Spinal cord (tissue), 10 donors: ENCODE data around the gene UQCRC1. TPM values are rescaled to one million over a fixed set of nuclear protein-coding genes. Genes with fewer than 3 reads are reported as not detected.

Experiments used
- DNase-seq, 6 donors: peaks; one replicate each; pipeline versions ENCODE4 v3.0.0 to v3.0.0-alpha.2; 2013 to 2015; ENCODE audit warnings: low spot score in 6 of 6, low read depth in 4 of 6
- H3K27ac ChIP-seq: one replicate; pipeline ENCODE4 v1.5.1; 2013; ENCODE audit warnings: low read depth, low read length, control low read depth
- H3K27me3 ChIP-seq: one replicate; pipeline ENCODE4 v1.6.1; 2013; ENCODE audit warnings: low read length; ENCODE audit not compliant: control insufficient read depth, insufficient read depth
- H3K36me3 ChIP-seq: one replicate; pipeline ENCODE4 v1.6.1; 2013; ENCODE audit warnings: low read length; ENCODE audit not compliant: control insufficient read depth, insufficient read depth
- H3K4me1 ChIP-seq: one replicate; pipeline ENCODE4 v1.6.1; 2013; ENCODE audit warnings: low read length; ENCODE audit not compliant: control insufficient read depth, insufficient read depth
- H3K4me3 ChIP-seq: one replicate; pipeline ENCODE4 v1.5.1; 2013; ENCODE audit warnings: low read depth, low read length, control low read depth
- H3K9me3 ChIP-seq: one replicate; pipeline ENCODE4 v1.6.1; 2013; ENCODE audit warnings: low read length; ENCODE audit not compliant: control insufficient read depth, insufficient read depth
- WGBS: methylation state at CpG from one replicate; pipeline ENCODE4 v1.1.5; 2013; ENCODE audit warnings: missing lambda C conversion rate; ENCODE audit not compliant: insufficient coverage; 5-methylcytosine and 5-hydroxymethylcytosine counted together
- polyA plus RNA-seq, 2 donors: library from polyadenylated mRNA; unstranded; fragments of 120-200 nt; gene quantifications; one replicate each; pipeline ENCODE4 v1.2.1, GENCODE V29; 2013; ENCODE audit not compliant: insufficient read length in 2 of 2
- total RNA-seq, 2 donors: library from RNA; depleted of rRNA in 1 of 2; stranded (reverse); fragments of 120-200 nt in 1 of 2; fragments of >200 nt in 1 of 2; gene quantifications; one replicate each; pipeline versions ENCODE4 v1.2.3 to v1.2.4, GENCODE V29; 2013 to 2014
- donor health status: healthy.

Gene UQCRC1
- total and polyA plus RNA-seq, 4 donors, result 147 to 286 (median 227) TPM

- H3K4me3 ChIP-seq, result no peak overlapping the region
- peaks cover 35% of the 10 kb centered on the region for H3K36me3 ChIP-seq
- 88% methylated on average over 20 of the region's 20 CpGs for WGBS
- H3K4me1 ChIP-seq, result peaks cover 37% of the 10 kb centered on the region
- no peak overlapping the region for H3K27ac ChIP-seq
- DNase-seq, result no peak
- H3K27me3 ChIP-seq, result no peaks in the 10 kb centered on the region
- no peaks in the 10 kb centered on the region for H3K9me3 ChIP-seq
Measured at GRCh38 chr3:48562367-48563095, 46.9 kb downstream of the UQCRC1 start.

DNA sequence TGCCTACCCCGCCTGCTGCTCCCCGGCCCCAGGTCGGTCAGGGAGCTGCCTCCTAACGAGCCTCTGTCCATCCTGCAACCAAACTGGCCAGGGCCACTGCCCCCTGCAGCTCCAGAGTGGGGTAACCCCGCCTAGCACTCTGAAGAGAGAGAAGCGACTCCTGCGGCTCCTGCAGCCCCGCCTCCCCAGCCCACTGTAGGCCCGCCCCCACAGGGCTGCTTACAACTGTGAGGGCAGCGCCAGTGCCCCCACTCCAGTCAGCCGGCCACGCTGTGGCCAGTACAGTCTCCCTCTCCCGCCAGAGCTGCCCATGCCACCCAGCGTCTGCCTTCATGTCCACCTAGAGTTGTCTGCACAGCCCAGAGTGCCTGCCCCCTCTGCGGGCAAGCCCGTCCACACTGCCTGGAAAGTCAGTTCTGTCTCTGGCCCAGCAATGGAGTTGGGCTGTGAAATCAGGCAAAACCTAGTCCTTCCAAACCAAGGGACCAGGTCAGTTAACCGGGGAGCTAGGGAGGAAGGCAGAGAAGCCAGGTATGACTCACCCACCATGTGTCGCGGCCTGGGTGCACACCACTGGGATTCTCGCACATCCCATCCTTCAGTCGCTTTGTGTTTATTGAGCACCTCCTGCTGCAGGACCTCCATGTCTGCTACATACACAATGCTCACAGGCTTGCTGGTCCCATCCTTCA, 48.3 kb downstream of the UQCRC1 start:
- H3K27me3 ChIP-seq, result no peaks in the 10 kb centered on the region
- H3K4me1 ChIP-seq, result peaks cover 46% of the 10 kb centered on the region
- peak overlapping the region; percentile 24 for H3K4me3 ChIP-seq
- no peaks in the 10 kb centered on the region for H3K9me3 ChIP-seq
- WGBS, result 39% methylated on average over 20 of the region's 21 CpGs
- DNase-seq, result peak in 1 of 6 donors; percentile 46
- peak overlapping the region; percentile 42 for H3K27ac ChIP-seq
- peaks cover 22% of the 10 kb centered on the region for H3K36me3 ChIP-seq

- H3K27ac ChIP-seq, result peak overlapping the region; percentile 25
- no peaks in the 10 kb centered on the region for H3K9me3 ChIP-seq
- no peak for DNase-seq
- no peaks in the 10 kb centered on the region for H3K27me3 ChIP-seq
- 26% methylated on average over 5 of the region's 5 CpGs for WGBS
- peak overlapping the region; percentile 24 for H3K4me3 ChIP-seq
- peaks cover 21% of the 10 kb centered on the region for H3K36me3 ChIP-seq
- H3K4me1 ChIP-seq, result peaks cover 51% of the 10 kb centered on the region
Measured at GRCh38 chr3:48560648-48561018, 48.8 kb downstream of the UQCRC1 start.

- no peak for DNase-seq
- Histone ChIP-seq H3K4me3 (no peak overlapping the region), H3K36me3 (peaks cover 10% of the 10 kb centered on the region), H3K27ac (no peak overlapping the region), H3K9me3 (no peaks in the 10 kb centered on the region), H3K4me1 (peaks cover 49% of the 10 kb centered on the region), H3K27me3 (no peaks in the 10 kb centered on the region)
- WGBS, result 90% methylated on average over 5 of the region's 6 CpGs
Measured at GRCh38 chr3:48558493-48559134, 50.8 kb downstream of the UQCRC1 start.

DNA sequence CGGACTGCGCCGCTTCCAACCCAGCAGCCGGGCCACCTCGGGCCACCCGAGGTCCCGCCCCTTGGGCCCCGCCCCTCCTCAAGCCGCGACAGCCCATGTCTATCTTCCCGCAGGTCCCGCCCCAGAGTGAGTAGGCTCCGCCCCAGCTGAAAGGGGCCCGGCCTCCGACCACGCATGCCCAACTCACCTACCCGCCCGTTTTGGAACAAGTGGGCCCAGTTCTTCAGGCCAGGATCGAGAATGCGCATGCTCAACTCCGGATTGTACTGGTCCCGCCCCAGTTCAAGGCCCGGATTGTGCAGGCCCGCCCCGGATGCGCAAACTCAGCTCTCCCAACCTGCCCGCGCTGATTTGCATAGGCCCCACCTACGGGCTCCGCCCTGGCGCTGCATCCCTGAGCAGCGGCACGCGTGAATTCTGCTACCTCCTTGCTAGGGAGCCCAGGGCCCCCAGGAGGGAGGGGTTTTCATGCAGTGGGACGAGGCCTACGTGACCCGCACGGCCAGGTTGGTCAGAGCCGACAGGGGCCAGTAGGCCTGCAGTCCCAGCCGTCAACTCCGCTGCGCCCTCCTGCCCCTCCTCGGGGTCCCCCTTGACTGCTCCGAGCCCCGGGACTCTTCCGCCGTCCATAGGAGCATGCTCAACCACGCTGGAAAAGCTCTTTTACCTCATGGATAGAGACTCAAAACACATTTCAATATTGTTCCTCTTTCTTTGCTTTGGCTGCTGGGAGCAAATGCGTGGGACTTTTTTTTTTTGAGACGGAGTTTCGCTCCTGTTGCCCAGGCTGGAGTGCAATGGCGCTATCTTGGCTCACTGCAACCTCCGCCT, 52.4 kb downstream of the UQCRC1 start, which contains the start of gene PFKFB4:
PFKFB4 (minus strand) TSS at position 8 of the 831 bp plus-strand sequence. CDS start 26 bp downstream, outside the sequence.
- peak within 1 kb of the TSS; percentile 87 for H3K4me3 ChIP-seq
- no peaks in the 10 kb centered on the region for H3K9me3 ChIP-seq
- H3K27ac ChIP-seq, result peak within 1 kb of the TSS; percentile 85
- H3K27me3 ChIP-seq, result no peaks in the 10 kb centered on the region
- peaks cover 11% of the 10 kb centered on the region for H3K36me3 ChIP-seq
- peak; percentile 97 to 100 (median 98) for DNase-seq
- peaks cover 46% of the 10 kb centered on the region for H3K4me1 ChIP-seq
- under 1% methylated on average over 53 of the region's 53 CpGs for WGBS

GRCh38 chr3:48555949-48556795, 53.3 kb downstream of the UQCRC1 start:
- no peak for DNase-seq
- Histone ChIP-seq H3K27me3 (no peaks in the 10 kb centered on the region), H3K27ac (no peak overlapping the region), H3K4me3 (peak overlapping the region; percentile 87), H3K4me1 (peaks cover 43% of the 10 kb centered on the region), H3K9me3 (no peaks in the 10 kb centered on the region), H3K36me3 (peaks cover 13% of the 10 kb centered on the region)
- WGBS, result 11% methylated on average over 26 of the region's 29 CpGs

DNA sequence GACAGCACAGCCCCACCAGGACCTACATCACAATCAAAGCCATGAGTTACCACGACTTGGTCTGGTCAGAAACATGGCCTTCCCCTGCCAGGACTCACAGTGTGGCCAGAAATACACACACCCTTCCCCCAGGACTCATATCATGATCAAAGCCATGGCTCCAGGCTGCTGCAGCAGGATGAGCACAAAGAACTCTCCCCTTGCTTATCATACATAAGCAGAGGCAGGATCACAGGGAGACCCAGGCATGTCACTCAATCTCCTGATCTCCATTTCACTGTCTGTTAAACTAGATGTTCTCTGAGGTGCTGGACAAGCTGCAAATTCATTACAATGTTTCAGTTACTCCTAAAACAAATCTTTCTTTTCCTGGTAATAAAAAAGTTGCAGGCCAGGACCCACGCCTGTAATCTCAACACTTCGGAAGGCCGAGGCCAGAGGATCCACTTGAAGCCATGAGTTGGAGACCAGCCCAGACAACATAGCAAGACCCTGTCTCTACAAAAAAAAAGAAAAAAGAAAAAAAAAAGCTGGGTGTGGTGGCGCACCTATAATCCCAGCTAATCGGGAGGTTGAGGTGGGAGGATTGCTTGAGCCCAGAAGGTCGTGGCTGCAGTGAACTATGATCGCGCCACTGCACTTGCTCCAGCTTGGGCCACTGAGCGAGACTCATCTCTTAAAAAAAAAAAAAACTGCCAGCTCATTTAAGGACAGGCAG, 54.1 kb downstream of the UQCRC1 start:
- no peaks in the 10 kb centered on the region for H3K27me3 ChIP-seq
- H3K4me3 ChIP-seq, result no peak overlapping the region
- H3K4me1 ChIP-seq, result peaks cover 35% of the 10 kb centered on the region
- peaks cover 17% of the 10 kb centered on the region for H3K36me3 ChIP-seq
- 87% methylated on average over 9 of the region's 10 CpGs for WGBS
- no peak overlapping the region for H3K27ac ChIP-seq
- no peaks in the 10 kb centered on the region for H3K9me3 ChIP-seq
- DNase-seq, result no peak
